HT1080 (cell line): Measurements from ENCODE around the gene DYNC2LI1. TPM values are rescaled to one million over a fixed set of nuclear protein-coding genes. Genes with fewer than 3 reads are reported as not detected.

Experiments used
- DNase-seq: peaks from one replicate; pipeline ENCODE4 v3.0.0-alpha.2; 2015; ENCODE audit warnings: low read depth
- total RNA-seq: library from RNA; depleted of rRNA; stranded (reverse); fragments of >200 nt; shearing (Covaris generic); gene quantifications from 2 replicates; pipeline ENCODE4 v1.2.3, GENCODE V29; 2014

The DYNC2LI1 gene
- total RNA-seq, 1 experiment from 2014 or later, result 7.5 TPM

DNA sequence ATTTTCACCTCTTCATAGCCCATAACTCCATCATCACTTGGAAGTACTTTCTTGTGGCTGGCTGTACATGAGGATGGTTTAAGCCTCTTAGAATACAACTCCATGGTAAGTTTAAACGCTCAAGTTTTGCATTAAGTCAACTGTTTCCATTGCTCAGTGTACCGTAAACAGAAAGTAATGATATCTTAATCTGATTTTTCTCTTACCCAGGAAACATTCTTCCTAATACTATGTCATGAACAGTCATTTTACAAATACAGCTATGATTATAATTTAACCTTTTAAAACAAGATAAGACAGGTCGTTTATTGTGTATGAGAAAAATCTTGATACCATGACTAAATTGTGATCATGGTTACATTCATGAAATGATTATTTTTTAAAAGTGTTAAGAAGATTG is 11.6 kb upstream of the DYNC2LI1 start:
- DNase-seq, result no peak

DNA sequence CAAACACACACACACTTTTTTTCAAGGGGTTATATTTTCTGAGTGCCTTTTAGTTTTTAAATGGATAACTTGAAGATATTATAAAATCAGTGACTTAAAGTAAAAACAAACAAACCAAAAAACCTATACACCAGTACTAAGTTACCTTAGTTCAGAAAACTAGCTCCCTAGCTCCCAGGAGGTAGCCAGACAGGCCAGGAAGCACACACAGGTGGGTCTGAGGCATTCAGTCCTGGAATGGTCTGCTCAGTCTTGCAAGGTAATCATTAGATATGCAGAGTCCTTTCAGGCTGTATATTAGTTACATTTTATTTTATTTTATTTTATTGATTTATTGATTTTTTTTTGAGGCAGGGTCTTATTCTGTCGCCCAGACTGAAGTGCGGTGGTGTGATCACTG is 10.7 kb upstream of the DYNC2LI1 start:
- DNase-seq, result no peak

DNA sequence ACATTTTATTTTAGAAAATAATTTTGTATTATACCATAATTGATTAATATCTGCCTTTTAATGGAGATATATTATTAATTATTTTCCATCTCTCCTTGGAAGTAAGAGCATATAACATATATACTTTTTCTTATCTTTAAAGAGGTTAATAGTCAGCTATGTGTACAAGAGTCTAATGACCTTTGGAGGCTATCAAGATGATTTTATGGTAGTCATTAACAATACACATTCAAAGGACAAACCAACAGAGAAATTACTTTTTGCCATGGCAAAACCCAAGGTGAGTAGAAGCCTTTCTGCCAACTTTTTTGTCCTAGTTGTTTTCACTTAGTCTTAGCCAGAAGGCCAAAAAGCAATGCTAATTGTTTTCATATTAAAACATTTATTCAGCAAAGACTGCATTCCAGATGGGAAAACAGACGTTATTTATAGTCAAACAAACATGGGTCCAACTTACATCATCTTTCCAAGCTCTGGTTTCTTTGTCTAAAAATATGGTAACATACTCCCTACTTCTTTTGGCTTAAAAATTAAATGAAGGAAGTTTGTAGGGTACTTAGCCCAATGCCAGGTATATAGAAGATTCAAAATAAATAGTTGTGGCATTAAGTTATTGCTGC is 9.6 kb upstream of the DYNC2LI1 start:
- DNase-seq, result no peak

DNA sequence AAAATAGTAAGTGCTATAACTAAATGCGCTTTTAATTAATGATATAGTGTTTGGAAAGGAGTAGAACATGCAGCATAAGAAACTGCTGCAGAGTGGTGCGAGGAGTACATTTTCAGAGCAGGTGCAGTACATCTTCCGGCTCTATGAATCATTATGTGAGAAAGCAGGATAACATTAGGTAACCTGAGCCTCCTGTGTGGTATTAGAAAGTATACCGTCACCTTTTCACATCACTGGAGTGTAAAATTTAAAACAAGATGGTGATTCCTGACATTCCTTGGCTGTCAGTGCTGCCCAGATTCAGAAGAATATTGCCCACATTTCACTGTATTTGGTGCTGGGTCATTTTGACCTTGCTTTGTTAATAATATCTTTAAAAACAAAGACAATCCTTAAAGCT is 7.8 kb upstream of the DYNC2LI1 start:
- DNase-seq, result no peak

DNA sequence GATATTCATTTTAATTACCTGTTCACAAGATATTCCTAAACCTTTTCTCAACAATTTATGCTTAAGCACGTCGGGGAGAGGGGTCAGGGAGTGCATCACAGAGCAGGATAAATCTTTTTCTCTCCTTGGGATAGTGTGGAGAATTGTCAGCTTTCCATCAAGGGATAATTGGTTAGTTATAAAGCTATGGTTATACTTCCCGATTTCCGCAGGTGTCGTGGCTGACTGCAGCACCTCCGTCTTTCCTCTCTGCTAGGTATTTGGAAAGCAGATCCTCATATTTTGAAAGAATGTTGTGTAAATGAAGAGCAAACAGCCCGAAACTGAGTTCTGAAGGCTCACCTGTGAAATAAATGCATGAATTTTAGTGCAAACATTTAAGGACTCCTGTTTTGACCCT is 778 bp downstream of the DYNC2LI1 start:
- no peak for DNase-seq

DNA sequence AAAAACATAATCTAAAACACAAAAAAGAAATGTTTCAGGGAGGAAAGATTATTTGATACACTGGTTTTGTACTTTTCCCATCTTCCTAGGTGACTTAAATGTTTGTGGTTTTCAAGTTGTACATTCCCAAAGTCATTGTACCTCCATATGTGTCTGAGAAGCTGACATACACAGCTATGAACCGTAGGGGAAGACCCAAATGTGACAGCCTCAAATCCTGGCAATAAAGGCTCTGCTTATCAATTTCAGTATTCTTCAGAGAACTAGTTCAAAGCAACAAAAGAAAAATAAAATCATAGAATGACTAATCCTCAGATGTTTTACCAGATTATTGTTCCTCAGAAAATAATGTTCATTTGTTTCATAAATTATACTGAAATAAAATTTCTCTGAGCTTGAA is 2.5 kb downstream of the DYNC2LI1 start:
- DNase-seq, result no peak

DNA sequence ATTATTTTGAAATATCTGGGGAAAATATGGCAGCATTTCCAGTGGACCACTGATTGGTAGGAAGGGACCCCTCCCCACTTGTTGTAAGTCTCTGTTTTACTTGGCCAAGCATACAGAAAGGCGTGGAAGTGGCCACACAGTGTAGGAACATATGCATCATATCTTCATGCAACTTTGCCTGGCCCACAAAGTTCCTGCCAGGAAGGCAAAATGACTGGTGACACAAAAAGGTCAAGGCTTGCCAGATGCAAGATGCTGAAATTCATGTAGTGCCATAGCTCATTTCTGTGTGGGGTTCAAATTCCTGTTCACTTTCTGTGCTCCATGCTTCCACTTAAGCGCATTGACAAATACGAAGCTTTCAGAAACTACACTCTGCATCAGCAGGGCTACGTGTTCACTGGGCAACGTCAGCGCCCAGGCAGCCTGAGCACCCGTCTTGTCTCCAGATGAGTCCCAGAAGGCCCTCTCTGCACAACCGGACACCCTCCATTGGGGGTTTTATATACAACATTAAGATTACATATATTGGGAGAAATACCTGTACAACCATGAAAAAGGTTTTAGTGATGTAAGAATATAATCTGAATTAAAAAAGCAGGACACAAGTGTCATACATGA is 3.6 kb downstream of the DYNC2LI1 start:
- no peak for DNase-seq

DNA sequence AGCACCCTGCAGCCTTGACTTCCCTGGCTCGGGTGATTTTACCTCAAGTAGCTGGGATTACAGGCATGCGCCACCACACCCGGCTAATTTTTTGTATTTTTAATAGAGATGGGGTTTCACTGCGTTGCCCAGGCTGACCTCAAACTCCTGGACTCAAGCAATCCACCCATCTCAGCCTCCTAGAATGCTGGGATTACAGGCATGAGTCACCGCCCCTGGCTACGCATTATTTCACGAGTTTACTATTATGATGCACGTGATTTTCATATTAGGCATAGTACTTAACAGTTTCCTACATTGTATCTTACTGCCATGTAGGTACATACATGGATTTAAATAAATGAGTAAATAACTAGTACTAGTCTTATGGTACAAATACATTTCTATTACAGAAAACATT is 4.4 kb downstream of the DYNC2LI1 start:
- DNase-seq, result no peak

DNA sequence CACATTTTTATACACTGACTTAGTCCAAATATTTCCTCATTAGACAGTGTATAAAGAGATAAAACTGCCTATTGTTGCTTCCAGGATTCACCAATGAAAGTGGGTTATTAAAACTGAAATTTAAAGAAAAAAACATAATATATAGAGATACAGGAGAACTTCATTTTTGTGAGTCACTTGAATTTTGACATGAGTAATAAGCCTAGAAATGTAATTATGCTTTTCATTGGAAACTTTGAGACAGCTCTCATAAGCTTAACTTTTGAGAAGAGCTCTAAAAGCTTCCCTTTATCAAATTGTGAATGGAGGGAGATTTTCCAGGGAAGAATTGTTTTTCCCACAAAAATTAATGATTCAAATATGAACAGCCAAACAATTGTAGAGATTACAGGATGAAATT is 14.1 kb downstream of the DYNC2LI1 start:
- DNase-seq, result no peak

DNA sequence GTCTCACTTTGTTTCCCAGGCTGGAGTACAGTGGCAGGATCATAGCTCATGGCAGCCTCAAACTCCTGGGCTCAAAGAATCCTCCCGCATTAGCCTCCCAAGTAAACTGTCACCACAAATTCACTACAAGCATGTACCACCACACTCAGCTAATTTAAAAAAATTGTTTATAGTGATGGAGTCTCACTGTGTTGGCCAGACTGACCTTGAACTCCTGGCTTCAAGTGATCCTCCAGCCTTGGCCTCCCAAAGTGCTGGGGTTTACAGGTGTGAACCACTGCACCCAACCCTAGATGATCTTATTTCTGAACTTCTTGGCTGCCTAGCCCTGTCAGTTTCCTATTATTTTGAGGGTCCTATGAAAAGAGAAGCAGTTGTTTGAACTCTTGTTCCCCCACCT is 14.8 kb downstream of the DYNC2LI1 start:
- no peak for DNase-seq

DNA sequence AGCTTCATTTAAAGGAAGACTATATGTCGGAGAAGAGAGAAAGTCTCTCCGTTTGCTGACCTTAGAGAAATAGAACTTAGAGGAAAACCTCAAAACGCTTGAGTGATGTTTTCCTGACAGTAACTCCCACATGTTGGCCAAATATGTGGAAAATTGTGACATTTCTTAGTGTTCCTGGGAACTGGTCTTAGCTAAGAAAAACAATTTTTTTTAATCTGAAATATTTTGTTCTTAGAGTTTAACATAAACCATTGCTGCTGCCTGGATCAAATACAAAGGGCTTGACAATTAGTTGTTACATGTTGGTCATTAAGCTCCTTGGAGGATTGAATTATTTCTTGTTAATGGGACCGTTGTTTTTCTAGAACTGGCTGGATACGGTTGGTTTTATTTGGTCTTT is 16.3 kb downstream of the DYNC2LI1 start:
- DNase-seq, result no peak

DNA sequence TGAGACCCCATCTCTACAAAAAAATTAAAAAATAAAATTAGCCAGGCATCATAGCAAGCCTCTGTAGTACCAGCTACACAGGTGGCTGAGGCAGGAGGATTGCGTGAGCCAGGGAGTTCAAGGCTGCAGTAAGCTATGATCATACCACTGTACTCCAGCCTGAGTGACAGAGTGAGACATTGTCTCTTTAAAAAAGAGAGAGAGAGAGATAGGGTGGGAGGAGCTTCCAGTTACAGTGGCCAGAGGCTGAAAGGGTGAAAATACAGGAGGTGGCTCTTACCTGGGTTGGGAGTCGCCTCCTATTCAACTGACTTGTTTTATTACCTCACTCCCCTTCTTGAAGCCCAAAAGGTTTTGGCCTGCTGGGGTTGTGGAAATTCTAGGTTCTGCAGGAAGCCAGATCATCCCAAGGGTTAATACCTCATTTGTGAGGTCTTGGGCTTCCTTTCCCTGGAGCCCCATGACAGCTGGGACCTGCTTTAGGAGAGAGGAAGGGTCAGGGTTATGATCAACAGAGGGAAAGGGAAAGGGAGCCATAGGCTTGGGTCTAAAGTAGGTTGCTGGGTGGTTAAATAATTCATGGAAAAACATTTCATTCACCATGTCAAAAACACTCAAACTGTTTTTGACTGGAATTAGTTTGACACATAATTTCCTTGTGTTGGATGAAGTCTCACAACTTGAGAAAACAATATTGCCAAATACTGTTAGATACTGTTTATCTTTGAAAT is 17.4 kb downstream of the DYNC2LI1 start:
- no peak for DNase-seq

DNA sequence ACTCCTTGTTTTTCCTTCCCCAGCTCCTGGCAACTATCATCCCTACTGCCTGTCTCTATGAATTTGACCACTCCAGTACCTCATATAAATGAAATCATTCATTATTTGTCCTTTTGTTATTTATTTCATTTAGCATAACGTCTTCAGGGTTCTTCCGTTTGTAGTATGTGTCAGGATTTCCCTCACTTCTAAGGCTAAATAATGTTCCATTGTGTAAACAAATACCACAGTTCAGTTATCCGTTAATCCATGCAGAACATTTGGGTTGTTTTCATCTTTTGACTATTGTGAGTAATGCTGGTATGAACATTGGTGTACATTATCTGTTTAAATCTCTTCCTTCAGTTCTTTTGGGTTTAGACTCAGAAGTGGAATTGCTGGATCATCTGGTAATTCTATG is 18.8 kb downstream of the DYNC2LI1 start:
- no peak for DNase-seq

DNA sequence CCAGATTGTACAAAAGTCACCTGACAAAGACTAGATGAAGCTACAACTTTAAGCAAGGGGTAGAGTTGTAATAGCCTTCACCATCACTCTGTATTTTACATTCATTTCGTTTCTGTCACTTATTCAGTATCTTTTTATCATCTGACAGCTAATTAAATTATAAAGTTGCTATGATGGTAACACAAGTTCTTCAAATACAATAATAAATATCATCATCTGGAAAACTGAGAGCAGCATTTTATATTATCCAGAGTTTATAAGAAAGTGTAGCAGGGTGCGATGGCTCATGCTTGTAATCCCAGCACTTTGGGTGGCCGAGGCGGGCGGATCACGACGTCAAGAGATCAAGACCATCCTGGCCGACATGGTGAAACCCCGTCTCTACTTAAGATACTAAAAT is 21.1 kb downstream of the DYNC2LI1 start:
- no peak for DNase-seq

DNA sequence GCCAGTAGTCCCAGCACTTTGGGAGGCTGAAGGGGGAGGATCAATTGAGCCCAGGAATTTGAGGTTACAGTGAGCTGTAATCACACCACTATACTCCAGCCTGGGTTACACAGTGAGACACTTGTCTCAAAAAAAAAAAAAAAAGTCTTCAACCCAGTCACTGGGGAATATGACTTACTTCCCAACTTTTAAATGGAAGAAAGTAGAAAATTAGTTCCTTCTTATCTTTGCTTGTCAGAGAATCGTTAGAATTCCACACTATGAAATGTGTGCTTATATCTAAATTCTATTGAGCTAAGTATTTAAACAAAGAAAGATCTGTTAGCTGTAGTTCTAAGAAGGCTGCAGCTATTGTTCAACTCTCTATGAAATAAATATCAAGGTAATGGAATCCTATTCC is 22.4 kb downstream of the DYNC2LI1 start:
- DNase-seq, result no peak

DNA sequence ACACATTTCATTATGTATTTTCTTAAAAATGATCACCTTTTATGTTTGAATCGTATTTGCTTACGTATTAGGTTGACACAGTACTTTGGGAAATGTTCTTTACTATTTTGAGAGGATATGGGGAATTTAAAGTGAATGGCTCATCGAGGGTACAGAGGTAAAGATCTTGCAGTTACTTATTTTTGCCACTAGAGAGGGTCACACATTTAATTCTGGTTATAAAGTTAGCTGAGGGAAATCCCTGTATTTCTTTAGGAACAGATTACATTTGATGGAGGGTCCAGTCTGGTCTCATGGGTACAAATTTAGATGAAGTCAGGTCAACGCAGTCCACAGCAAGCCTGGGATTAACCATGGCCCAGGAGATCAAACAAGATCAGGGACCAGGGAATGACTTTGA is 24.5 kb downstream of the DYNC2LI1 start:
- DNase-seq, result no peak

DNA sequence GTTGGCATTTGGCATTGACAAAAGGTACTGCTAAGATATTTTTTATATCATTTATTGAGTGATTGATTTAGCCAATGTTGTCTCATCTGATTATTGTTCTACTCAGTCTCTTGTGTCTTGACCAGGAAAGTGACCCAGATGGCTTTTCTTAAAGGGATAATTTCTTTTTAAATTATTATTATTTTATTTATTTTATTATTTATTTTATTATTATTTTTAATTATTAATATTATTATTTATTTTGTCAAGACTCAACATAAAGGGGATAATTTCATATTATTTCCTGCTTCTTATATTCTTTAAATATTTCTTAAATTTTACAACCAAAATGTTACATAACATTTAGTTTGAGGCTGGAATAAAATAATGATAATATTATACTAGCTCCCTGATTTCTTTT is 27.1 kb downstream of the DYNC2LI1 start:
- no peak for DNase-seq

DNA sequence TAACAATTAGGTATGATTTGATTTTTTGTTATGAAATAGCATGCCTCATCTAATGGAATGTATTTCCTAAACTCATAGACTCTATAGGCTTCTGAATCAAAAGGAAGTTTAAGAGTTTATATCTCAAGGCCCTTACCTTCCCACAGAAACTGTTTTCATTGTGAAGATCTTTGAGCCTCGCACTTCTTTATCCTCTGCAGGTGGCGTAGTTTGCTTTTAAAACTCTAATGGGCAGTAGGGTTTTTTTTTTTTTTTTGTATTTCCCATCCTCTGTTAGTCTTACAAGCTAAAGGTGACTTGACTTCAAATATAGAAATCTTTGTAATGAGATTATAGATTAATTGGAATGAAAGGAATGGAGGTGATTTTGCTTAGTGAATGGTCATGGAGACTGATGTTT is 28.3 kb downstream of the DYNC2LI1 start:
- DNase-seq, result no peak

DNA sequence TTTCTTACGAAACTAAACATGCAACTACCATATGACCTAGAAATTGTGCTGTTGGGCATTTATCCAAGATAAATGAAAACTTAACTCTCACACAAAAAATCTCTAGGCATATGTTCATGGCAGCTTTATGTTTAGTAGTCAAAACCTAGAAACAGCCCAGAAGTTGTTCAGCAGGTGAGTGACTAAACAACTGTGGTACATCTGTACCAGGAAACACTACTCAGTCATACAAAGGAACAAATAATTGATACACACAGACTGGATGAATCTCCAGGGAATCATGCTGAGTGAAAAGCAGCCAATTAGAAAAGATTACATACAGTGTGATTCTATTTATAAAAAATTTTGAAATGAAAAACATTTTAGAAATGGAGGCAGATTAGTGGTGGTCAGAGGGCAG is 29.3 kb downstream of the DYNC2LI1 start:
- no peak for DNase-seq

DNA sequence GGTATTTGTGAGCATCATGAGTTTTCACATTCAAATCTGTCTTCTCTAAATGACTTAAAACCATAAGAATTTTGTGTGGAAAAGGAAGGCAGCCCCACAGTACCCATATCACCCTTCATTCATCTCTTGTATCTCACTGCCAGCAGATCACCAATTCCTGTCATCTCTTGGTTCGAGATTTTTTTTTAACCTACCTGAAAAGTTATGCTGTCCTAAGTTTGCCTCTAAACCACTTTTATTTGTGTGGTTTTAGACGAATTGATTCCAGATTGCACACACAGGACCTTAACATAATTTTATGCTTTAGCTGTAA is 32.8 kb downstream of the DYNC2LI1 start:
- no peak for DNase-seq

DNA sequence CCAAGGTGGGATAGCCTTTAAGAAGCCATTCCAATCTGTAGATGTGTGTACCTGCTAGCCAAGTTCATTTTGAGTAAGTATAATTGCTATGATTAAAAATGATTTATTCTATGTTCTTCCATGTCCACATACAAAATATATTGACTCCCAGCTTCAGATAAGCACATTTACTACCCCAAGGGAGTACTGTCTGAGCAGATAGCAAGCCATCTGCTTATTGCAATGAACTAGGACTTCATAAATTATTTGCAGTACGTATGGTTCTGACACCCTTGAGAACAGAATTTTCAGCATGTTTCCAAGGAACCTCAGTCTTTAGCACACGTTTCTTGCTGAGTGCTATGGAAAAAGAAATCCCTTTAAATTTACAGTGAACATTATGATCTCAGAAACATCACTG is 36.6 kb downstream of the DYNC2LI1 start:
- no peak for DNase-seq

DNA sequence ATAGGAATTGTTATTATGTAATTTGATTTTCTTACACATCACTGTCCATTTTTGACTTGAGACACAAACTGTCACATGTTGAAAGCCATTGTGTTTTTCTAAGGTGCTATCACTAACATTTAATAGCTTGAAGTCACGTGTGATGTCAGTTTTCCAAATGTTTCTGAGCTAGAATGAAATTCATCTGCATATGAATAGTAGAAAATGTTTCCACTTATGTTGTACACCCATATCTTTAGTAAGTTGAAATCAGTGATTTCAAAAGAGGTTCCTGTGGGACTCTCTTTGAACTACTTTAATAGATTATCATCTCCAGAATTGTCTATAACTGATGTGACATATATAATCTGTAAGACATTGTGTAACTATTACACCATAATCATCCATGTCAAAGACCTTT is 37.0 kb downstream of the DYNC2LI1 start:
- DNase-seq, result no peak

DNA sequence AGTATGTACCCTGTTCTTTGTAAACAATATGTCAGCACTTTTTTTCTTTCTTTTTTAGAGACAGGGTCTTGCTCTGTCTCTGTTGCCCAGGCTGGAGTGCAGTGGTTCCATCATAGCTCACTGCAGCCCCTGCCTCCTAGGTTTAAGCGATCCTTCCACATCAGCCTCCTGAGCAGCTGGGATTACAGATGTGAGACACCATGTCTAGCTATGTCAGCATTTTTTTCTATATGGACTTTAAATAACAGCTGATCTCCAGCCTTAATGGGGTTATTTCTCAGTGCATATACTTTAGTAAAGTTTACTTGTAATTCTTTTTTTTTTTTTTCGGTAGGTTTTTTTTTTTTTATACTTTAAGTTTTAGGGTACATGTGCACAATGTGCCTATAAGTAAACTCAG is 38.2 kb downstream of the DYNC2LI1 start:
- DNase-seq, result no peak
